ENCODE data around the gene NADSYN1.

The NADSYN1 gene

DNA sequence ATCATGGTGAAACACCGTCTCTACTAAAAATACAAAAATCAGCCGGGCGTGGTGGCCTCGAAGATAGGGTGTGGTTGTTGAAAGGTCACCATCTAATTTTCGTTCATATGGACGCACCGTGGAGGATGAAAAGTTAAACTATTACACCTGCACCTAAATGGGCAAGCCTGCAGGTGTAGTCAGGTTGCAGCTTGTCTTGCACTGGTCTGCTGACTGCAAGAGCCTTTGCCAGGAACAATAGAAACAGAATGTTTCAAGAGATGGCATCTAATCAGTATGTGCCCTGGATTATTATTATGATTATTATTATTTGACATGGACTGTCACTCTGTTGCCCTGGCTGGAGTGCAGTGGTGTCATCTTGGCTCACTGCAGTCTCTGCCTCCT, 908 bp downstream of the NADSYN1 start:
- ChIA-PET CTCF (interaction anchor here (0.7 kb wide), 1 partner anchor 120 kb away, joined by 3 read pairs; no protein-coding TSS in a partner anchor), POLR2A (no interaction called here)
- TF ChIP-seq ZFP37 (tag by site-specific recombination; IDR thresholded peaks at IDR 0.05) = no peak
- no peak for TF ChIP-seq IKZF3 (tag by site-specific recombination; IDR thresholded peaks at IDR 0.05)
- no peak for TF ChIP-seq ZNF514 (tag by site-specific recombination; IDR thresholded peaks at IDR 0.05)
- TF ChIP-seq, protein P1, sequence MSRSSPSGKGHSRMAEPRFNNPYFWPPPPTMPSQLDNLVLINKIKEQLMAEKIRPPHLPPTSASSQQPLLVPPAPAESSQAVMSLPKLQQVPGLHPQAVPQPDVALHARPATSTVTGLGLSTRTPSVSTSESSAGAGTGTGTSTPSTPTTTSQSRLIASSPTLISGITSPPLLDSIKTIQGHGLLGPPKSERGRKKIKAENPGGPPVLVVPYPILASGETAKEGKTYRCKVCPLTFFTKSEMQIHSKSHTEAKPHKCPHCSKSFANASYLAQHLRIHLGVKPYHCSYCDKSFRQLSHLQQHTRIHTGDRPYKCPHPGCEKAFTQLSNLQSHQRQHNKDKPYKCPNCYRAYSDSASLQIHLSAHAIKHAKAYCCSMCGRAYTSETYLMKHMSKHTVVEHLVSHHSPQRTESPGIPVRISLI (tag by site-specific recombination; IDR thresholded peaks at IDR 0.05) = no peak
- TF ChIP-seq, protein P2, sequence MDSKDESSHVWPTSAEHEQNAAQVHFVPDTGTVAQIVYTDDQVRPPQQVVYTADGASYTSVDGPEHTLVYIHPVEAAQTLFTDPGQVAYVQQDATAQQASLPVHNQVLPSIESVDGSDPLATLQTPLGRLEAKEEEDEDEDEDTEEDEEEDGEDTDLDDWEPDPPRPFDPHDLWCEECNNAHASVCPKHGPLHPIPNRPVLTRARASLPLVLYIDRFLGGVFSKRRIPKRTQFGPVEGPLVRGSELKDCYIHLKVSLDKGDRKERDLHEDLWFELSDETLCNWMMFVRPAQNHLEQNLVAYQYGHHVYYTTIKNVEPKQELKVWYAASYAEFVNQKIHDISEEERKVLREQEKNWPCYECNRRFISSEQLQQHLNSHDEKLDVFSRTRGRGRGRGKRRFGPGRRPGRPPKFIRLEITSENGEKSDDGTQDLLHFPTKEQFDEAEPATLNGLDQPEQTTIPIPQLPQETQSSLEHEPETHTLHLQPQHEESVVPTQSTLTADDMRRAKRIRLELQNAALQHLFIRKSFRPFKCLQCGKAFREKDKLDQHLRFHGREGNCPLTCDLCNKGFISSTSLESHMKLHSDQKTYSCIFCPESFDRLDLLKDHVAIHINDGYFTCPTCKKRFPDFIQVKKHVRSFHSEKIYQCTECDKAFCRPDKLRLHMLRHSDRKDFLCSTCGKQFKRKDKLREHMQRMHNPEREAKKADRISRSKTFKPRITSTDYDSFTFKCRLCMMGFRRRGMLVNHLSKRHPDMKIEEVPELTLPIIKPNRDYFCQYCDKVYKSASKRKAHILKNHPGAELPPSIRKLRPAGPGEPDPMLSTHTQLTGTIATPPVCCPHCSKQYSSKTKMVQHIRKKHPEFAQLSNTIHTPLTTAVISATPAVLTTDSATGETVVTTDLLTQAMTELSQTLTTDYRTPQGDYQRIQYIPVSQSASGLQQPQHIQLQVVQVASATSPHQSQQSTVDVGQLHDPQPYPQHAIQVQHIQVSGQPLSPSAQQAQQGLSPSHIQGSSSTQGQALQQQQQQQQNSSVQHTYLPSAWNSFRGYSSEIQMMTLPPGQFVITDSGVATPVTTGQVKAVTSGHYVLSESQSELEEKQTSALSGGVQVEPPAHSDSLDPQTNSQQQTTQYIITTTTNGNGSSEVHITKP (tag by site-specific recombination; IDR thresholded peaks at IDR 0.05) = no peak
- no peak for TF ChIP-seq ZSCAN16 (tag by site-specific recombination; IDR thresholded peaks at IDR 0.05)
- TF ChIP-seq, protein P3, sequence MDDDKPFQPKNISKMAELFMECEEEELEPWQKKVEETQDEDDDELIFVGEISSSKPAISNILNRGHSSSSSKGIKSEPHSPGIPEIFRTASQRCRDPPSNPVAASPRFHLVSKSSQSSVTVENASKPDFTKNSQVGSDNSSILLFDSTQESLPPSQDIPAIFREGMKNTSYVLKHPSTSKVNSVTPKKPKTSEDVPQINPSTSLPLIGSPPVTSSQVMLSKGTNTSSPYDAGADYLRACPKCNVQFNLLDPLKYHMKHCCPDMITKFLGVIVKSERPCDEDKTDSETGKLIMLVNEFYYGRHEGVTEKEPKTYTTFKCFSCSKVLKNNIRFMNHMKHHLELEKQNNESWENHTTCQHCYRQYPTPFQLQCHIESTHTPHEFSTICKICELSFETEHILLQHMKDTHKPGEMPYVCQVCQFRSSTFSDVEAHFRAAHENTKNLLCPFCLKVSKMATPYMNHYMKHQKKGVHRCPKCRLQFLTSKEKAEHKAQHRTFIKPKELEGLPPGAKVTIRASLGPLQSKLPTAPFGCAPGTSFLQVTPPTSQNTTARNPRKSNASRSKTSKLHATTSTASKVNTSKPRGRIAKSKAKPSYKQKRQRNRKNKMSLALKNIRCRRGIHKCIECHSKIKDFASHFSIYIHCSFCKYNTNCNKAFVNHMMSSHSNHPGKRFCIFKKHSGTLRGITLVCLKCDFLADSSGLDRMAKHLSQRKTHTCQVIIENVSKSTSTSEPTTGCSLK (tag by site-specific recombination; IDR thresholded peaks at IDR 0.05) = no peak
- Histone ChIP-seq H3K36me3 (ENCODE audit: control insufficient read depth in 2 of 2, insufficient read depth in 1 of 2, low read length in 2 of 2) (peaks cover 0 to 43% of the 10 kb centered on the region in 2 experiments; a peak in 2 of 3 replicates), H3K4me1 (ENCODE audit: control insufficient read depth, insufficient read depth, low read length) (0 out of 2 replicates have a peak, but pooled peaks cover 3% of the 10 kb centered on the region), H3K27ac (ENCODE audit: extremely low read depth, low read depth, low read length) (no peak overlapping the region), H3K4me3 (ENCODE audit: low read depth, low read length) (peak overlapping the region; percentile 97), H3K9me3 (ENCODE audit: control insufficient read depth, insufficient read depth, low read depth, low read length) (no peaks in the 10 kb centered on the region)

DNA sequence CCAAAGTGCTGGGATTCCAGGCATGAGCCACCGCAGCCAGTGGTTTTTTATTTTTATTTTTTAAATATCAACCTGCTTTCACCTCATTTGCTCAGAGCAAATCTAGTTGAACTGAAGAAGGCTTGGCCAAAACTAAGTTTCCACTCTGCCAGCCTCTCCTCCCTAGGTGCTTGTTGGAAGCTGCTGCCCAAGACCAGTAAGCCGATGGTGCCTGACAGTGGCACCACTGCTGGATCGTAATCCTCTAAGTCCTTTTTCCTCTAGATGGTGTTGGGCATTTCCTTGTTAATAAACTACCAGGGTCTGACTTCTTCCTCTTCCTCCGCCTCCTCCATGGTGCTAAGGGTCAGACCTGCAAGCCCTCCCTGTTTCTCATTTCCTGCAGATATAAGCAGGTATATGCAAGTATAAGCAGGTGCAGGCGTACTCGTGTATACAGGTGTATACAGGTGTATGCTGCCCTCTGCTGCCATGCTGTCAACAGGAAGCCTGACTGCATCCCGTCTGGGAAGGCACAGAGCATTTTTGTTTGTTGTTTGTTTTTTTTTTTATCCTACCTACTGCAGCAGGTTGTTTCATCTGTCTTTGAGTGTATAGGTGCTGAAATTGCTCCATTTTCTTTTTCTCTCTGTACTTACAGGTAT, 1.6 kb downstream of the NADSYN1 start:
- 0 out of 2 replicates have a peak, but pooled peaks cover 3% of the 10 kb centered on the region for H3K4me1 ChIP-seq (ENCODE audit: control insufficient read depth, insufficient read depth, low read length)
- CTCF ChIA-PET = interaction anchor here (0.7 kb wide), 1 partner anchor 990 kb away, joined by 3 read pairs; no protein-coding TSS in a partner anchor
- H3K36me3 ChIP-seq (ENCODE audit: control insufficient read depth in 2 of 2, insufficient read depth in 1 of 2, low read length in 2 of 2) = peaks cover 0 to 50% of the 10 kb centered on the region in 2 experiments; a peak in 2 of 3 replicates
- no peaks in the 10 kb centered on the region for H3K9me3 ChIP-seq (ENCODE audit: control insufficient read depth, insufficient read depth, low read depth, low read length)
- TF ChIP-seq ZSCAN30 (tag by site-specific recombination; IDR thresholded peaks at IDR 0.05) = no peak
- TF ChIP-seq ZNF48 (tag by site-specific recombination; IDR thresholded peaks at IDR 0.05) = no peak
- TF ChIP-seq ZNF202 (tag by site-specific recombination; IDR thresholded peaks at IDR 0.05; ENCODE audit: borderline replicate concordance) = no peak
- TF ChIP-seq ZNF791 (tag by site-specific recombination; IDR thresholded peaks at IDR 0.05) = no peak
- TF ChIP-seq GLIS1 (tag by site-specific recombination; IDR thresholded peaks at IDR 0.05) = no peak
- TF ChIP-seq GLI4 (tag by site-specific recombination; IDR thresholded peaks at IDR 0.05) = no peak
- TF ChIP-seq ZNF658 (tag by site-specific recombination; IDR thresholded peaks at IDR 0.05) = no peak
- TF ChIP-seq ZFP69B (tag by site-specific recombination; IDR thresholded peaks at IDR 0.05) = no peak
- no peak for TF ChIP-seq ZBTB7A (tag by site-specific recombination; IDR thresholded peaks at IDR 0.05; ENCODE audit: low read depth)
- TF ChIP-seq ZNF404 (tag by site-specific recombination; IDR thresholded peaks at IDR 0.05) = no peak
- no peak for TF ChIP-seq TRIM28 (IDR thresholded peaks at IDR 0.05; ENCODE audit: borderline replicate concordance, low read length)
- no peak overlapping the region for H3K4me3 ChIP-seq (ENCODE audit: low read depth, low read length)
- POLR2A ChIA-PET = no interaction called here
- no peak overlapping the region for H3K27ac ChIP-seq (ENCODE audit: extremely low read depth, low read depth, low read length)
